ENCODE measurements around the gene NPHP1. TPM values are rescaled to one million over a fixed set of nuclear protein-coding genes. Genes with fewer than 3 reads are reported as not detected.

Gene NPHP1
- total RNA-seq (2022; extraction: Qiagen RNA extraction; ENCODE audit: low read depth): 5.4 to 11.7 TPM (median 8.1 TPM) in 5 replicates

GRCh38 chr2:110204408-110205385 is at the start of gene NPHP1:
Gene NPHP1 (minus strand): TSS chr2:110205013. CDS start chr2:110204968, 45 bp downstream.

GRCh38 chr2:110211938-110212858 is 7.4 kb upstream of the NPHP1 start, which contains the start of gene MTLN:
Gene MTLN (minus strand): TSS chr2:110212547. CDS start chr2:110212525, 22 bp downstream.

GRCh38 chr2:110115291-110116032 is 89.4 kb downstream of the NPHP1 start, which contains the start of gene MALL:
Gene MALL (minus strand): TSS chr2:110115822. CDS start chr2:110115792, 30 bp downstream.

Other genes with a start within 250 kb of the NPHP1 start
- 131 to 207 TPM (median 152 TPM) in 5 replicates for gene MALL, start 89.2 kb downstream of the NPHP1 start, total RNA-seq (2022; extraction: Qiagen RNA extraction; ENCODE audit: low read depth)
- 95.7 to 143 TPM (median 128 TPM) in 5 replicates for gene MTLN, start 7.5 kb upstream of the NPHP1 start, total RNA-seq (2022; extraction: Qiagen RNA extraction; ENCODE audit: low read depth)

All from A549 treated with ZK216348 at 1 μM for 4 hours (cell line).